ENCODE results near the gene PWWP2B.

DNA sequence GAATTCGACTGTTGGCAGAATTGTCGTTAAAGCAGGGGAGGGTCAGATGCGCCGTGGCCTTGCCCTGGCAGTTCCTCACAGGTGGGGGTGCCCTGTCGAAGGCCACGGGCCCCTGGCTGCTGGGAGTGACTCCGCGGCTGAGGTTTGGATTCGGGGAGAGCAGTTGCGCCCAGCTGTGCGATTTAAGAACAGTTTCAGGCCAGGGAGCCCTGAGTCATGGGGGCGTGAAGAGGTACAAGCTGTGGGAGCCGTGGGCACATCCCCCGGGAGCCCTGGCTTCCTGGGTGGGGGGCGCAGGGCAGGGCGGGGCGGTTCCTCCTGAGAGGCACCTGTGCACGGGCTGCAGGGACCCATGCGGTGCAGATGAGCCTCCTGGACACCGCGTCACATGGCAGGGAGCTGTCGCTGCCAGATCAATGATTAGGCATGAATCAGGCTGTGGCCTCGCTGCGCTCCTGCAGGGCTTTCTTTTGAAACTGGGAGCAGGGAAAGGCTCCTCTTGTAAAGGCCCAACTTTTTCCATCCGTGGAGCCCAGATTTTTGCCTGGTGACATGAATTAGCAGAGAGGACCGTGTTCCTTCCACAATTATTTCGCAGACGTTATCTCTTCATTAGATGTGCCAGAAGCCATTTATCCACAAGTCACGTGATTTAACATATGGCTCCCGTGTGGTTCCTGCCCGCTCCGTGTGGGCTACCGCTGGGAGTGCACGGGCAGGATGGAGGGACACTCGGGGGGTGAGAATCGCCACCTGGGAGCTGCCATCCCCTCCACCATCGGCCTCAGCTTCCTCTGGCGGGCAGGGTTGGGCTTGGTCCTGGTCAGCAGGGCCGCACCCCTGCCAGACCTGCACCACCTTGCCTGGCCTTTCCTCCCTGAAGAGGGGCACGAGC, 918 bp downstream of the PWWP2B start:
- TF ChIP-seq, protein P1, sequence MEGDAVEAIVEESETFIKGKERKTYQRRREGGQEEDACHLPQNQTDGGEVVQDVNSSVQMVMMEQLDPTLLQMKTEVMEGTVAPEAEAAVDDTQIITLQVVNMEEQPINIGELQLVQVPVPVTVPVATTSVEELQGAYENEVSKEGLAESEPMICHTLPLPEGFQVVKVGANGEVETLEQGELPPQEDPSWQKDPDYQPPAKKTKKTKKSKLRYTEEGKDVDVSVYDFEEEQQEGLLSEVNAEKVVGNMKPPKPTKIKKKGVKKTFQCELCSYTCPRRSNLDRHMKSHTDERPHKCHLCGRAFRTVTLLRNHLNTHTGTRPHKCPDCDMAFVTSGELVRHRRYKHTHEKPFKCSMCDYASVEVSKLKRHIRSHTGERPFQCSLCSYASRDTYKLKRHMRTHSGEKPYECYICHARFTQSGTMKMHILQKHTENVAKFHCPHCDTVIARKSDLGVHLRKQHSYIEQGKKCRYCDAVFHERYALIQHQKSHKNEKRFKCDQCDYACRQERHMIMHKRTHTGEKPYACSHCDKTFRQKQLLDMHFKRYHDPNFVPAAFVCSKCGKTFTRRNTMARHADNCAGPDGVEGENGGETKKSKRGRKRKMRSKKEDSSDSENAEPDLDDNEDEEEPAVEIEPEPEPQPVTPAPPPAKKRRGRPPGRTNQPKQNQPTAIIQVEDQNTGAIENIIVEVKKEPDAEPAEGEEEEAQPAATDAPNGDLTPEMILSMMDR (IDR thresholded peaks at IDR 0.05; ENCODE audit: low read length): no peak
- TF ChIP-seq EZH2 (IDR thresholded peaks at IDR 0.05; ENCODE audit: borderline replicate concordance, low read length): no peak

All from OCI-LY1 (cell line).